Spinal cord (tissue), 10 donors: Measurements from ENCODE around the gene ZNF30. TPM values are rescaled to one million over a fixed set of nuclear protein-coding genes. Genes with fewer than 3 reads are reported as not detected.
"Not testable (repeated sequence)": the region's sequence is repeated elsewhere in the genome, so short reads cannot be mapped to it uniquely, and the experiment has no call there.

Experiments used
- DNase-seq, 6 donors: peaks; one replicate each; pipeline versions ENCODE4 v3.0.0 to v3.0.0-alpha.2; 2013 to 2015; ENCODE audit warnings: low spot score in 6 of 6, low read depth in 4 of 6
- H3K27ac ChIP-seq: one replicate; pipeline ENCODE4 v1.5.1; 2013; ENCODE audit warnings: low read depth, low read length, control low read depth
- H3K27me3 ChIP-seq: one replicate; pipeline ENCODE4 v1.6.1; 2013; ENCODE audit warnings: low read length; ENCODE audit not compliant: control insufficient read depth, insufficient read depth
- H3K36me3 ChIP-seq: one replicate; pipeline ENCODE4 v1.6.1; 2013; ENCODE audit warnings: low read length; ENCODE audit not compliant: control insufficient read depth, insufficient read depth
- H3K4me1 ChIP-seq: one replicate; pipeline ENCODE4 v1.6.1; 2013; ENCODE audit warnings: low read length; ENCODE audit not compliant: control insufficient read depth, insufficient read depth
- H3K4me3 ChIP-seq: one replicate; pipeline ENCODE4 v1.5.1; 2013; ENCODE audit warnings: low read depth, low read length, control low read depth
- H3K9me3 ChIP-seq: one replicate; pipeline ENCODE4 v1.6.1; 2013; ENCODE audit warnings: low read length; ENCODE audit not compliant: control insufficient read depth, insufficient read depth
- WGBS: methylation state at CpG from one replicate; pipeline ENCODE4 v1.1.5; 2013; ENCODE audit warnings: missing lambda C conversion rate; ENCODE audit not compliant: insufficient coverage; 5-methylcytosine and 5-hydroxymethylcytosine counted together
- polyA plus RNA-seq, 2 donors: library from polyadenylated mRNA; unstranded; fragments of 120-200 nt; gene quantifications; one replicate each; pipeline ENCODE4 v1.2.1, GENCODE V29; 2013; ENCODE audit not compliant: insufficient read length in 2 of 2
- total RNA-seq, 2 donors: library from RNA; depleted of rRNA in 1 of 2; stranded (reverse); fragments of 120-200 nt in 1 of 2; fragments of >200 nt in 1 of 2; gene quantifications; one replicate each; pipeline versions ENCODE4 v1.2.3 to v1.2.4, GENCODE V29; 2013 to 2014
- donor health status: healthy.

ZNF30 gene
- total and polyA plus RNA-seq, 4 donors = 7.5 to 11.7 (median 9.6) TPM

DNA sequence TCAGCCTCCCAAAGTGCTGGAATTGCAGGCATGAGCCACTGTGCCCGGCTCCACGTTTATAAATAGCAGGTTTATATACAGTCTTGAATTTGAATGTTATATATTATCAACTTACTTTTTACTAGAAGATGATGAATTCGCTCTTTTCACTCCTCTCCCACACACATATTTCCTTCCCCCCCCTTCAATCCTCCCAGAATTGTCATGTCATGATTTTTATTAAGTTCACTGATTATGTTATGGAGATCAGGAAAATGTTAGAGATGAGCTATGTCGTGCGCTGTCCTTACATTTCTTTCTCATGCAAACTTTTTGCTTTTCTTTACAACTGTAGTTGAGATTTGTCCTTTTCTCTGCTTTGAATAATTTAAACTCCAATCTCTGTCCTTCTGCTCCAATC lies 55.6 kb downstream of the ZNF30 start:
- Histone ChIP-seq H3K4me3 (no peak overlapping the region), H3K9me3 (no peaks in the 10 kb centered on the region), H3K36me3 (no peaks in the 10 kb centered on the region), H3K27me3 (no peaks in the 10 kb centered on the region), H3K4me1 (peaks cover 3% of the 10 kb centered on the region), H3K27ac (no peak overlapping the region)
- no CpG with 5 or more reads among the region's 5 CpGs for WGBS
- no peak for DNase-seq

- H3K4me3 ChIP-seq = no peak overlapping the region
- no peak for DNase-seq
- no peaks in the 10 kb centered on the region for H3K9me3 ChIP-seq
- H3K4me1 ChIP-seq = peaks cover 3% of the 10 kb centered on the region
- no peak overlapping the region for H3K27ac ChIP-seq
- H3K36me3 ChIP-seq = no peaks in the 10 kb centered on the region
- H3K27me3 ChIP-seq = no peaks in the 10 kb centered on the region
- 100% methylated on average over 2 of the region's 4 CpGs for WGBS
Measured at GRCh38 chr19:34983786-34984185, 57.1 kb downstream of the ZNF30 start.

DNA sequence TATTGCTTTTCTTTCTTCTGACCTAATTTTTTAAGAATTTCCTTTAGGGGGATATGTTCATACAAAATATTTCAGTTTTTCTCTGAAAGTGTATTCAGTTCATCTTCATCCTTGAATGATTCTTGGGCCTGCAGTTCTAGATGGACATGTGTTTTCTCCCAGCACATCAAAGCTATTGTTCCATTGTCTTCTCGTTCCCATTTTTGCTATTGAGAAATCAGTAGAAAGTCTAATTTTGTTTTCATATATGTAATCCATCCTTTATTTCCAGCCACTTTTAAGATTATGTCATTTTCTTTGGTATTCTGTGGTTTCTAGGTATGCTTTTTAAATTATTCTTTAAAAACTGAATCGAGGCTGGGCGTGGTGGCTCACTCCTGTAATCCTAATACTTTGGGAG lies 57.6 kb downstream of the ZNF30 start:
- Histone ChIP-seq H3K4me3 (no peak overlapping the region), H3K4me1 (peaks cover 3% of the 10 kb centered on the region), H3K36me3 (no peaks in the 10 kb centered on the region), H3K9me3 (no peaks in the 10 kb centered on the region), H3K27ac (no peak overlapping the region), H3K27me3 (no peaks in the 10 kb centered on the region)
- whole genome bisulfite sequencing = no CpG with 5 or more reads among the region's 3 CpGs
- DNase-seq = no peak

- Histone ChIP-seq H3K4me1 (peaks cover 3% of the 10 kb centered on the region), H3K9me3 (no peaks in the 10 kb centered on the region), H3K4me3 (no peak overlapping the region), H3K27me3 (no peaks in the 10 kb centered on the region), H3K36me3 (no peaks in the 10 kb centered on the region), H3K27ac (peak overlapping the region; percentile 0)
- DNase-seq = peak in 2 of 6 donors; percentile 22 to 65
- 10% methylated on average over 4 of the region's 7 CpGs for WGBS
Measured at GRCh38 chr19:34985249-34986022, 58.7 kb downstream of the ZNF30 start.

DNA sequence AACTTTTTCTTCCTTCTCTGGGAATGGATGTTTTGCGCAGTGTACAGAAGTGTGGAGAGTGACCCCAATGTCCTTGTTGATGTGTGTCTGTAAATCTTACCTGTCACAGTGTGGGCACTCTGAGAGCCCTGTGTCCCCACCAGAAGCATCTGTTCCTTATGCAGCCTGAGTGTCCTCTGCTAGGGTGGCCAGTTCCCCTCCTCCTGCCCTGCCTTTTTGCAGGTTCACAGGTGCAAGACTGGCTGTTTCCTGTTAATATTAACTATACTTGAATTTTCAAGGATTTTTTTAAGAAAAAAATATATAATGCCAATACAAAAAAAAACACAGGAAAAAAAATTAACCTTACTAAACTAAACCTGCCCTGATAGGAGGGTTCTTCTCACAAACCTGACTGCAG lies 61.4 kb downstream of the ZNF30 start:
- H3K4me1 ChIP-seq = peaks cover 3% of the 10 kb centered on the region
- no peaks in the 10 kb centered on the region for H3K27me3 ChIP-seq
- H3K27ac ChIP-seq = no peak overlapping the region
- no peaks in the 10 kb centered on the region for H3K9me3 ChIP-seq
- H3K36me3 ChIP-seq = no peaks in the 10 kb centered on the region
- no CpG with 5 or more reads among the region's 1 CpG for WGBS
- no peak overlapping the region for H3K4me3 ChIP-seq
- no peak for DNase-seq

- Histone ChIP-seq H3K4me1 (peaks cover 5% of the 10 kb centered on the region), H3K4me3 (no peak overlapping the region), H3K27ac (no peak overlapping the region), H3K9me3 (no peaks in the 10 kb centered on the region), H3K27me3 (no peaks in the 10 kb centered on the region), H3K36me3 (no peaks in the 10 kb centered on the region)
- no peak for DNase-seq
- 56% methylated on average over 1 of the region's 6 CpGs for WGBS
Measured at GRCh38 chr19:34989298-34989697, 62.6 kb downstream of the ZNF30 start.

GRCh38 chr19:34990578-34991192 lies 64.0 kb downstream of the ZNF30 start:
- Histone ChIP-seq H3K9me3 (no peaks in the 10 kb centered on the region), H3K27ac (no peak overlapping the region), H3K27me3 (no peaks in the 10 kb centered on the region), H3K36me3 (no peaks in the 10 kb centered on the region), H3K4me1 (peaks cover 12% of the 10 kb centered on the region), H3K4me3 (no peak overlapping the region)
- 87% methylated on average over 12 of the region's 13 CpGs for WGBS
- no peak for DNase-seq

DNA sequence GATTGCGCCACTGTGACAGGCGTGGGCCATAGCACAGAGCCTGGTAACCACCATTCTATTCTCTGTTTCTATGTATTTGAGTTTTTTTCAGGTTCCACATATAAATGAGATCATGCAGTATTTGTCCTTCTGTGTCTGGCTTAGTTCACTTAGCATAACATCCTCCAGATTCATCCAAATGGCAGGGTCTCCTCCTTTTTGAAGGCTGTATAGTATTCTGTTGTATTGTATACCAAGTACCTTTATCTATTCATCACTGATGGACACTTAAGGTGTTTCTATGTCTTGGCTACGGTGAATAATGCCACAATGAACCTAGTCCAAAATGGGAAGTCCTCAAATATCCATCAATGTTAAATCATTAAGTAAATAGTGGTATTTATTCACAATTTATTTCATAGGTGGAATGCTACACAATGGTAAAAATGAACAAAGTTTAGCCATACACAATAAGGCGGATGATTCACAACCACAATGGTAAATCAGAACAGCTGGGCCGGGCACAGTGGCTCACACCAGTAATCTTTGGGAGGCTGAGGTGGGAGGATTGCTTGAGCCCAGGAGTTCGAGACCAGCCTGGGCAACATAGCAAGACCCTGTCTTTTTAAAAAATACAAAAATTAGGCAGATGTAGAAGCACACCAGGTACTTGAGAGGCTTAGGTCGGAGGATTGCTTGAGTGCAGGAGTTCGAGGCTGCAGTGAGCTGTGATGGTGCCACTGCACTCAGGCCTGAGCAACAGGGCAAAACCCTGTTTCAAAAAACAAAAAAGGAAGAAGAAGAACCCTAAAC lies 65.0 kb downstream of the ZNF30 start:
- 100% methylated on average over 2 of the region's 8 CpGs for WGBS
- DNase-seq = no peak
- no peaks in the 10 kb centered on the region for H3K9me3 ChIP-seq

GRCh38 chr19:34992582-34992981 lies 65.9 kb downstream of the ZNF30 start:
- H3K36me3 ChIP-seq, H3K27ac ChIP-seq, H3K27me3 ChIP-seq, DNase-seq, H3K9me3 ChIP-seq, H3K4me3 ChIP-seq: not testable (repeated sequence)
- H3K4me1 ChIP-seq = peaks cover 12% of the 10 kb centered on the region
- WGBS = 100% methylated on average over 1 of the region's 7 CpGs

More for the DNA sequence above, 65.0 kb downstream of the ZNF30 start:
- Histone ChIP-seq H3K27ac (no peak overlapping the region), H3K4me1 (peaks cover 12% of the 10 kb centered on the region), H3K36me3 (no peaks in the 10 kb centered on the region), H3K4me3 (no peak overlapping the region), H3K27me3 (no peaks in the 10 kb centered on the region)
